ES-I3 (cell line): ENCODE data around the gene UCN2.

Experiments
- H3K36me3 ChIP-seq: 2 replicates; pipeline ENCODE4 v1.6.1; 2013; ENCODE audit warnings: mild to moderate bottlenecking, low read length, control low read depth, moderate library complexity; ENCODE audit not compliant: insufficient read depth
- H3K4me1 ChIP-seq: 2 replicates; pipeline ENCODE4 v1.6.1; 2013; ENCODE audit warnings: mild to moderate bottlenecking, control low read depth, low read length; ENCODE audit not compliant: insufficient read depth
- H3K9ac ChIP-seq: 2 replicates; pipeline ENCODE4 v1.6.1; 2013; ENCODE audit warnings: low read depth, mild to moderate bottlenecking, low read length, moderate library complexity
- H3K9me3 ChIP-seq: 2 replicates; pipeline ENCODE4 v1.6.1; 2013; ENCODE audit warnings: mild to moderate bottlenecking, low read length, moderate library complexity; ENCODE audit not compliant: control insufficient read depth, insufficient read depth

Gene UCN2

GRCh38 chr3:48563382-48563918 is at the start of gene UCN2:
Gene UCN2, minus strand, starts transcription at chr3:48563781. Its CDS starts 657 bp downstream, at chr3:48563124.
- Histone ChIP-seq H3K36me3 (0 out of 2 replicates have a peak, but pooled peaks cover 3% of the 10 kb centered on the region), H3K9me3 (no peaks in the 10 kb centered on the region), H3K4me1 (peaks cover 20% of the 10 kb centered on the region), H3K9ac (no peak within 1 kb of the TSS)

- Histone ChIP-seq H3K9me3 (peaks cover 4% of the 10 kb centered on the region), H3K36me3 (peaks cover 6% of the 10 kb centered on the region; the same call in 1 of the 2 replicates), H3K4me1 (peaks cover 7% of the 10 kb centered on the region; the same call in 1 of the 2 replicates), H3K9ac (no peak overlapping the region)
These were observed 48.7 kb upstream of the UCN2 start for GRCh38 chr3:48612309-48612708.

- Histone ChIP-seq H3K9ac (peak within 1 kb of the TSS; percentile 95), H3K9me3 (no peaks in the 10 kb centered on the region), H3K36me3 (peaks cover 26% of the 10 kb centered on the region), H3K4me1 (peaks cover 7% of the 10 kb centered on the region; the same call in 1 of the 2 replicates)
These were observed 45.8 kb upstream of the UCN2 start, which contains the start of gene UQCRC1 for GRCh38 chr3:48609088-48610005. Gene UQCRC1, minus strand, starts transcription at chr3:48609646. Its CDS starts 26 bp downstream, at chr3:48609620.

GRCh38 chr3:48607519-48607918 is 43.9 kb upstream of the UCN2 start:
- H3K36me3 ChIP-seq = peaks cover 38% of the 10 kb centered on the region
- H3K9ac ChIP-seq = no peak overlapping the region
- peaks cover 7% of the 10 kb centered on the region; the same call in 1 of the 2 replicates for H3K4me1 ChIP-seq
- H3K9me3 ChIP-seq = no peaks in the 10 kb centered on the region

- H3K36me3 ChIP-seq = peaks cover 48% of the 10 kb centered on the region
- no peak overlapping the region for H3K9ac ChIP-seq
- peaks cover 26% of the 10 kb centered on the region; the same call in 1 of the 2 replicates for H3K4me1 ChIP-seq
- H3K9me3 ChIP-seq = no peaks in the 10 kb centered on the region
These were observed 38.0 kb upstream of the UCN2 start for GRCh38 chr3:48601622-48601994.

GRCh38 chr3:48600711-48601621 is 37.4 kb upstream of the UCN2 start:
- Histone ChIP-seq H3K36me3 (peaks cover 46% of the 10 kb centered on the region), H3K4me1 (peaks cover 32% of the 10 kb centered on the region)

GRCh38 chr3:48599509-48600285 is 36.1 kb upstream of the UCN2 start:
- peaks cover 33% of the 10 kb centered on the region for H3K36me3 ChIP-seq
- H3K9ac ChIP-seq = no peak overlapping the region
- peaks cover 36% of the 10 kb centered on the region for H3K4me1 ChIP-seq
- H3K9me3 ChIP-seq = no peaks in the 10 kb centered on the region

More at GRCh38 chr3:48600711-48601621, 37.4 kb upstream of the UCN2 start:
- no peaks in the 10 kb centered on the region for H3K9me3 ChIP-seq
- H3K9ac ChIP-seq = no peak overlapping the region

GRCh38 chr3:48599077-48599501 is 35.5 kb upstream of the UCN2 start:
- H3K9ac ChIP-seq = no peak overlapping the region
- peaks cover 27% of the 10 kb centered on the region for H3K36me3 ChIP-seq
- H3K4me1 ChIP-seq = peaks cover 36% of the 10 kb centered on the region
- no peaks in the 10 kb centered on the region for H3K9me3 ChIP-seq

- peaks cover 36% of the 10 kb centered on the region for H3K4me1 ChIP-seq
- no peaks in the 10 kb centered on the region for H3K9me3 ChIP-seq
- no peak overlapping the region for H3K9ac ChIP-seq
- H3K36me3 ChIP-seq = peaks cover 22% of the 10 kb centered on the region
These were observed 34.9 kb upstream of the UCN2 start for GRCh38 chr3:48598323-48599076.

- H3K4me1 ChIP-seq = peaks cover 36% of the 10 kb centered on the region
- no peak overlapping the region for H3K9ac ChIP-seq
- H3K9me3 ChIP-seq = no peaks in the 10 kb centered on the region
- peaks cover 27% of the 10 kb centered on the region for H3K36me3 ChIP-seq
These were observed 33.8 kb upstream of the UCN2 start for GRCh38 chr3:48597408-48597800.

- Histone ChIP-seq H3K4me1 (peaks cover 36% of the 10 kb centered on the region), H3K9me3 (no peaks in the 10 kb centered on the region), H3K36me3 (peaks cover 28% of the 10 kb centered on the region), H3K9ac (no peak overlapping the region)
These were observed 33.3 kb upstream of the UCN2 start for GRCh38 chr3:48596676-48597407.

- Histone ChIP-seq H3K9me3 (no peaks in the 10 kb centered on the region), H3K36me3 (peaks cover 26% of the 10 kb centered on the region), H3K4me1 (peaks cover 36% of the 10 kb centered on the region), H3K9ac (no peak overlapping the region)
These were observed 32.6 kb upstream of the UCN2 start for GRCh38 chr3:48596157-48596556.
